GM18868 (cell line): Measurements from ENCODE around the gene TIPARP.

Experiments used
- ATAC-seq: cut with Tn5 transposase; IDR thresholded peaks from one replicate; pipeline ENCODE4 v1.9.1; 2021; ENCODE audit warnings: mild to moderate bottlenecking, moderate library complexity; ENCODE audit not compliant: unreplicated experiment

TIPARP gene, protein sequence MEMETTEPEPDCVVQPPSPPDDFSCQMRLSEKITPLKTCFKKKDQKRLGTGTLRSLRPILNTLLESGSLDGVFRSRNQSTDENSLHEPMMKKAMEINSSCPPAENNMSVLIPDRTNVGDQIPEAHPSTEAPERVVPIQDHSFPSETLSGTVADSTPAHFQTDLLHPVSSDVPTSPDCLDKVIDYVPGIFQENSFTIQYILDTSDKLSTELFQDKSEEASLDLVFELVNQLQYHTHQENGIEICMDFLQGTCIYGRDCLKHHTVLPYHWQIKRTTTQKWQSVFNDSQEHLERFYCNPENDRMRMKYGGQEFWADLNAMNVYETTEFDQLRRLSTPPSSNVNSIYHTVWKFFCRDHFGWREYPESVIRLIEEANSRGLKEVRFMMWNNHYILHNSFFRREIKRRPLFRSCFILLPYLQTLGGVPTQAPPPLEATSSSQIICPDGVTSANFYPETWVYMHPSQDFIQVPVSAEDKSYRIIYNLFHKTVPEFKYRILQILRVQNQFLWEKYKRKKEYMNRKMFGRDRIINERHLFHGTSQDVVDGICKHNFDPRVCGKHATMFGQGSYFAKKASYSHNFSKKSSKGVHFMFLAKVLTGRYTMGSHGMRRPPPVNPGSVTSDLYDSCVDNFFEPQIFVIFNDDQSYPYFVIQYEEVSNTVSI

DNA sequence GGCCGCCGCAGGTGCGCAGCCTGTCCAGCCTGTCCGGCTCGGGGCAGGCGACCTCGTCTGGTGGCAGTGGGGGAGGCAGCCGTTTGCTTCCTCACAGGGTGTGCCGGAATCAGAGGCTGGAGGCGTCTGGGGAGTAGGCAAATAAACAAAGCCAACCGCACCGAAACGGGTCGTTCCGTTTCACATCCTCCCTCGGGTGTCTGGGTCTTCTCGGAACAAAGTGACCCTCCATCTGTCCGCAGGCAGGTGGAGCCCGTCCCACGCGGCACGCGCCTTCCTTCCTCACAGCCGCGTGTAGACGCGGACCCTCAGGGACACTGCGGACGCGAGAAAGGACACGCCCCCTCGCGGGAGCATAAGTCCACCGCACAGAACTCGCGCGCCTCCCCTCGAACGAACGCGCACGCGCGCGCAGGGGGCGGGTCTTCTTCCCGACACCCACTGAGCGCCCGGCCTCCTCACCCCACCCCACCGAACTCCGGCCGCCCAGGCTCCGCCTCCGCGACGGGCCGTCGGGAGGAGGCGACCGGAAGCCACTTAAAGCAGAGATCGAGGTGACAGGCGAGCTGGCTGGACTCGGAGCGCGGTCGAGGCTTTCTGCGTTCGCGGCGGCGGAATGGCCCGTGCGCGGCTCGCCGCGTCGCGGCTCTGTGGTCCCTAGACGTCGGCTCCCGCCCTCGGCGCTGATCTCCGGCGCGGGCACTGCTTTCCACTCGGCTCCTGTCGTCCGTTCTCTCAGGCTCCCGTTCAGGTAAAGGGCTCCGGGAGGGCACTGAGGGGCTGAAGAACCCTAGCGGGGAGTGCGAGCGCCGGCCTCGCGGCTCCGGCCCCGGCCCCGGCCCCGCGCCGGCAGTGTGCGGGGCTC, at the start of gene TIPARP:
Gene TIPARP, plus strand, starts transcription at position 545 of the 865 bp plus-strand sequence. CDS start 3,108 bp downstream, outside the sequence.
- peak; percentile 76 for ATAC-seq

GRCh38 chr3:156626104-156626503, 48.3 kb upstream of the TIPARP start:
- ATAC-seq: no peak

- no peak for ATAC-seq
Measured at GRCh38 chr3:156627946-156628569, 46.3 kb upstream of the TIPARP start.

- ATAC-seq: no peak
Measured at GRCh38 chr3:156628836-156629618, 45.4 kb upstream of the TIPARP start.

GRCh38 chr3:156630081-156630772, 44.2 kb upstream of the TIPARP start:
- ATAC-seq: no peak

DNA sequence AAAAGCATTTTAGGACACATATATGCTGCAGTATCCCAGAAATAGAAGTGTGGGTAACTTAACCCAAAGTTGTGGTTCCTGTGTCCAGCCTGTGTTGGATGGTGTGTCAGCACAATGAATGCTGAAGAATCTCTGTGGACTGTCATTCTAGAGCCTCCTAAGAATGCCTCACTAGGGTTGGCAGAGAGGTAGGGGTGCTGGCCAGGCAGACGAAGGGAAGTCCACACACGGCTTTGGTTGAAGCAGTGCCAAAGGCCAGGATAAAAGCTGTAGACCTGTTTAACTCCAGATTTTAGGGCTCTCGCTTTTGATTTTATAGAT, 43.7 kb upstream of the TIPARP start:
- ATAC-seq: no peak

DNA sequence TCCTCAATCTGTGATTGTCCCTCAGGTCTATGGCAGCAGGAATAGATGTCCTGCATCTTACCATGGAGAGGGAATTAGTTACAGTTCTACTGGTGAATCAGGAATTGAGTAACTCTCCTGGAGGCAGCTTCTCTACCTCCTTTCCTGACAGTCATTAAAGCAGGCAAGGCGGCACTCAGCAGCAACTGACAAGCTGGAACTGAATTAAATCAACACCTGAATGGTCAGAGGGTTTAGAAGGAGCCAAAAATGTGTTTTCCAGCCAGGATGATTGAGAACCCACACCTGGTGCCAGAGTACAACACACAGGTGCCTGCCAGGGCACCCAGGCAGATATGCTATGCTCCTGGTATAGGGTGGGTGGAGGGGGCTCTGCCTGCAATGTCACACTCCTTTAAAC, 43.1 kb upstream of the TIPARP start:
- no peak for ATAC-seq

- no peak for ATAC-seq
Measured at GRCh38 chr3:156632601-156633000, 41.8 kb upstream of the TIPARP start.

- no peak for ATAC-seq
Measured at GRCh38 chr3:156633335-156633734, 41.1 kb upstream of the TIPARP start.

GRCh38 chr3:156635034-156635433, 39.4 kb upstream of the TIPARP start:
- no peak for ATAC-seq

- ATAC-seq: no peak
Measured at GRCh38 chr3:156635973-156636372, 38.4 kb upstream of the TIPARP start.

GRCh38 chr3:156637480-156638022, 36.8 kb upstream of the TIPARP start:
- no peak for ATAC-seq

- ATAC-seq: no peak
Measured at GRCh38 chr3:156638271-156638670, 36.1 kb upstream of the TIPARP start.

DNA sequence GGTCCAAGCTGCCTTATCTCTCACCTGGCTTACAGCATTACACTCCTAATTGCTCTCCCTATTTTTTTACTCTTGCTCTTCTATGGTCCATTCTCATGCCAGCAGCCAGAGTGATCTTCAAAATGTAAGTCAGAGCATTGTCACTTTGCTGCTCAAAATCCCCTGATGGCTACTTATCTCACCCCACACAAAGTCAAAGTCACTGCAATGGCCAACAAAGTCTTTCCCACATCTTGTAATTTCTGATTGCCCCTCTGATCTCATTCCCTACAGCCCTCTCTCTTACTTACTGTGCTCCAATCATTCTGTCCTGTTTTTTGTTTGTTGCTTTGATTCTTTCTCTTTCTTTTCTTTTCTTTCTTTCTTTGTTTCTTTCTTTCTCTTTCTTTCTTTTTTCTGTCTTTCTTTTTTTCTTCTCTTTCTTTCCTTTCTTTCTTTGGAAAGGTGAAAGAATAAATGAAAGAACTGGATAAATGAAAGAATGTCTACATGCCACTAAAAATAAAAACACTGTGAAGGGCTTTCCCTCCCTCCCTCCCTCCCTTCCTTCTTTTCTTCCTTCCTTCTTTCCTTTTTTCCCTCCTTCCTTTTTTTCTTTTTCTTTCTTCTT, 34.9 kb upstream of the TIPARP start:
- ATAC-seq: no peak

DNA sequence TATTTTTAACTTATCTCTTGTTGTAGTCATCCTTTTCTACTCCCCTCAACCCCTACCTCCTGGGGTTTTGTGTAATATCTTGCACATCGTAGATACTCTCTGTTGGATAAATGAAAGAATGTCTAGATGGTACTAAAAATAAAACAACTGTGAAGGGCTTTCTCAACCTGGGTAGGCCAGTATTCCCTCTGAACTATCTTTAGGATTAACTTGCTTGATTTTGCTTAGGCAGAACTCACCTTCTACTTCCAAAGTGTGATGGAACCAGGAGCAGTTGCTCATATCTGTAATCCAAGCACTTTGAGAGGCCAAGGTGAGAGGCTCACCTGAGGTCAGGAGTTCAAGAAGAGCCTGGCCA, 32.8 kb upstream of the TIPARP start:
- no peak for ATAC-seq

- ATAC-seq: no peak
Measured at GRCh38 chr3:156642750-156643728, 31.4 kb upstream of the TIPARP start.

GRCh38 chr3:156643729-156644389, 30.5 kb upstream of the TIPARP start:
- peak; percentile 79 for ATAC-seq
